HFF-Myc (cell line): ENCODE measurements around the gene PTPRE.
"Not testable (repeated sequence)": the region's sequence is repeated elsewhere in the genome, so short reads cannot be mapped to it uniquely, and the experiment has no call there.

Source experiments
- DNase-seq: peaks from one replicate; pipeline ENCODE4 v3.0.0-alpha.2; 2011; ENCODE audit warnings: low read depth; ENCODE audit errors: extremely low read depth
- H3K4me3 ChIP-seq: replicated peaks from 2 replicates; pipeline ENCODE4 v1.5.1; 2011; ENCODE audit warnings: low read depth, mild to moderate bottlenecking, control low read depth, low read length
- CTCF ChIP-seq: IDR thresholded peaks from 2 replicates; pipeline ENCODE4 v1.5.1; 2012; ENCODE audit warnings: mild to moderate bottlenecking, low read depth, low read length, control low read depth; ENCODE audit errors: missing control alignments

Gene PTPRE

GRCh38 chr10:127982601-127983000 is 75.7 kb downstream of the PTPRE start:
- TF ChIP-seq CTCF, result no peak
- no peak for DNase-seq
- no peak overlapping the region for H3K4me3 ChIP-seq

GRCh38 chr10:127983344-127984100 is 76.6 kb downstream of the PTPRE start:
- no peak overlapping the region for H3K4me3 ChIP-seq
- no peak for TF ChIP-seq CTCF
- DNase-seq, result no peak

GRCh38 chr10:127984945-127985344 is 78.0 kb downstream of the PTPRE start:
- H3K4me3 ChIP-seq, result no peak overlapping the region
- no peak for TF ChIP-seq CTCF
- no peak for DNase-seq

- DNase-seq, result no peak
- no peak for TF ChIP-seq CTCF
- H3K4me3 ChIP-seq, result no peak overlapping the region
These were observed 79.9 kb downstream of the PTPRE start for GRCh38 chr10:127986531-127987466.

- H3K4me3 ChIP-seq, result no peak overlapping the region
- TF ChIP-seq CTCF, result no peak
- no peak for DNase-seq
These were observed 80.8 kb downstream of the PTPRE start for GRCh38 chr10:127987467-127988380.

- TF ChIP-seq CTCF, result no peak
- no peak overlapping the region for H3K4me3 ChIP-seq
- no peak for DNase-seq
These were observed 82.6 kb downstream of the PTPRE start for GRCh38 chr10:127989481-127990012.

GRCh38 chr10:127990132-127990788 is 83.4 kb downstream of the PTPRE start:
- not testable (repeated sequence) for DNase-seq, H3K4me3 ChIP-seq
